Right cardiac atrium (tissue), 5 donors: ENCODE results near the gene TLDC2. TPM values are rescaled to one million over a fixed set of nuclear protein-coding genes. Genes with fewer than 3 reads are reported as not detected.
A peak's percentile ranks its signal among the peaks of the same experiment; 100 is the strongest.

Source experiments
- ATAC-seq, 2 donors: fragments of 200-7000 bp; cut with Tn5 transposase; one replicate each; pipeline versions ENCODE4 v1.8.0 to v1.9.1; 2020; ENCODE audit warnings: moderate library complexity in 2 of 2, mild to moderate bottlenecking in 1 of 2
- DNase-seq, 3 donors: peaks; one replicate each; pipeline ENCODE4 v3.0.0-alpha.2; 2020
- H3K27ac ChIP-seq: one replicate; pipeline ENCODE4 v1.5.1; 2013; ENCODE audit warnings: mild to moderate bottlenecking, low read length, control low read depth, moderate library complexity
- H3K27me3 ChIP-seq: one replicate; pipeline ENCODE4 v1.6.1; 2013; ENCODE audit not compliant: control insufficient read depth, insufficient read depth
- H3K4me1 ChIP-seq: one replicate; pipeline ENCODE4 v1.6.1; 2013; ENCODE audit warnings: low read length; ENCODE audit not compliant: control insufficient read depth, insufficient read depth
- H3K4me3 ChIP-seq: one replicate; pipeline ENCODE4 v1.5.1; 2013; ENCODE audit warnings: low read length, control low read depth
- H3K9me3 ChIP-seq: one replicate; pipeline ENCODE4 v1.6.1; 2013; ENCODE audit warnings: low read length; ENCODE audit not compliant: control insufficient read depth
- WGBS: extraction: QIAGEN DNeasy Blood & Tissue Kit; methylation state at CpG from one replicate; pipeline ENCODE4 v1.1.7; 2013; 5-methylcytosine and 5-hydroxymethylcytosine counted together
- intact Hi-C, 4 donors: fragments of 100-400 bp; cut with DNase I; formaldehyde crosslinking; loops; one replicate each; pipeline versions ENCODE4 v1.11.0 to v1.14.0; 2022 to 2023
- polyA plus RNA-seq: library from polyadenylated mRNA; stranded (reverse); fragments of 200-250 nt; gene quantifications from one replicate; pipeline ENCODE4 v1.2.3, GENCODE V29; 2013
- total RNA-seq, 4 donors: library from RNA; stranded (reverse); fragmentation: NEBNext Ultra II Directional; extraction: Animal tissue kit (Norgen Biotek cat#: 25700); gene quantifications; one replicate each; pipeline ENCODE4 v1.2.1, GENCODE V29; 2021
- donor health status: healthy with polysubstance abuse.
- donor health status: DM: no; HTN: yes; CAD: no.
- donor health status: DM: no; HTN: no; CAD: no.
- donor health status: DM: no; HTN: yes; CAD: no; lungs with severe emphysema.
- donor health status: DM: yes; HTN: yes; CAD: no.

Gene TLDC2
- total and polyA plus RNA-seq, 5 donors = 0.09 TPM; not detected in 4

GRCh38 chr20:36850759-36851158 lies 25.2 kb upstream of the TLDC2 start:
- peaks cover 28% of the 10 kb centered on the region for H3K4me1 ChIP-seq
- no peak overlapping the region for H3K27ac ChIP-seq
- H3K4me3 ChIP-seq = no peak overlapping the region
- ATAC-seq (no peak), DNase-seq (no peak)
- WGBS = 84% methylated on average over 6 of the region's 6 CpGs
- no peaks in the 10 kb centered on the region for H3K9me3 ChIP-seq
- intact Hi-C loops = no loop called here
- no peaks in the 10 kb centered on the region for H3K27me3 ChIP-seq

- ATAC-seq (no peak), DNase-seq (no peak)
- Histone ChIP-seq H3K4me3 (no peak overlapping the region), H3K9me3 (no peaks in the 10 kb centered on the region), H3K4me1 (peaks cover 35% of the 10 kb centered on the region), H3K27ac (peak overlapping the region; percentile 31), H3K27me3 (no peaks in the 10 kb centered on the region)
- intact Hi-C loops = no loop called here
- WGBS = 70% methylated on average over 2 of the region's 2 CpGs
These were observed 24.4 kb upstream of the TLDC2 start for GRCh38 chr20:36851490-36851889.

GRCh38 chr20:36852187-36852586 lies 23.8 kb upstream of the TLDC2 start:
- Histone ChIP-seq H3K4me1 (peaks cover 40% of the 10 kb centered on the region), H3K9me3 (no peaks in the 10 kb centered on the region), H3K27ac (peak overlapping the region; percentile 31), H3K27me3 (no peaks in the 10 kb centered on the region), H3K4me3 (no peak overlapping the region)
- ATAC-seq (peak; percentile 39 to 52), DNase-seq (peak; percentile 62 to 86 (median 86))
- 33% methylated on average over 12 of the region's 12 CpGs for WGBS
- intact Hi-C loops = no loop called here

- H3K27ac ChIP-seq = peak overlapping the region; percentile 43
- intact Hi-C loops = no loop called here
- peaks cover 37% of the 10 kb centered on the region for H3K4me1 ChIP-seq
- no peaks in the 10 kb centered on the region for H3K9me3 ChIP-seq
- DNase-seq (peak; percentile 56 to 80 (median 73)), ATAC-seq (peak; percentile 42 to 61)
- 64% methylated on average over 21 of the region's 21 CpGs for WGBS
- no peaks in the 10 kb centered on the region for H3K27me3 ChIP-seq
- H3K4me3 ChIP-seq = no peak overlapping the region
These were observed 21.3 kb upstream of the TLDC2 start for GRCh38 chr20:36854348-36855240.

DNA sequence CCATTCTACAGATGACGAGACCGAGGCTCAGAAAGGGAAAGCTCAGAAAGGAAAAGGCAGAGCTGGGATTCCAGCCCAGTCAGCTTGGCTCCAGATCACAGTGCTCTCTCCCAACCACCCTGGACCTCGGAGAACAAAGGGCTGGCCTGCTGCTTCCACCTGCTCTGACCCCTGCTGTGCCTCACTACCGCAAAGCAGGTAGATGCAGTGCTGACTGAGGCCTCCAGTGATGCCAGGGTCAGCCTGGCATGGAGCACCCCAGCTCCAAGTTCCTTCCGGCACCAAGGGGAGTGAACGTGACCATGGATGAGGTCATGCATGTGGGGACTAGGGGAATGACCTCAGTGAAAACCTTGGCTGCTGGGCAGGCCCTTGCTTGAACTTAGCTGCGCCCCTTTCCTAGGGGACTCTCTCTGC lies 20.7 kb upstream of the TLDC2 start:
- Histone ChIP-seq H3K27ac (peak overlapping the region; percentile 53), H3K9me3 (no peaks in the 10 kb centered on the region), H3K27me3 (no peaks in the 10 kb centered on the region), H3K4me1 (peaks cover 41% of the 10 kb centered on the region), H3K4me3 (no peak overlapping the region)
- DNase-seq (peak in 1 of 3 donors; percentile 66), ATAC-seq (peak; percentile 5 to 20)
- WGBS = 45% methylated on average over 7 of the region's 7 CpGs
- intact Hi-C loops = no loop called here

DNA sequence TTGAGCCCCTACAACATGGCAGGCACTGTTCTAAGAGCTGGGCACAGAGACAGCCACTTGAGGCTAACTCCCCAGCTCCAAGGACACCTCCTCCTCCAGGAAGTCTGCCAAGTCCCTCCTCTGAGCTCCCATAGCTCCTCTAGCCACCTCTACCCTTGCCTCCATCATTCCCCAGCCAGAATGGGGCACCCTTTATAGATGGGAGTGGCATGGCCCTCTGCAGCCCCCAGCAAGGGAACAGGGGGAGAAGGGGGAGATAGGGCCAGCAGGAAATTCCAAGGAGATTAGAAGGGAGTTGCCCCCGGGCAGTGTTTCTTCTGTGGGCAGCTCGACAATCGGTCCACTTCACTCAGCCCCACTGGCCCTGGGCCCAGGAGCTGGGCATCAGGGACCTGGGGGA lies 19.7 kb upstream of the TLDC2 start:
- intact Hi-C loops = no loop called here
- H3K27me3 ChIP-seq = no peaks in the 10 kb centered on the region
- 26% methylated on average over 3 of the region's 3 CpGs for WGBS
- H3K4me3 ChIP-seq = no peak overlapping the region
- ATAC-seq (peak; percentile 17 to 28), DNase-seq (peak in 1 of 3 donors; percentile 76)
- H3K4me1 ChIP-seq = peaks cover 42% of the 10 kb centered on the region
- peak overlapping the region; percentile 53 for H3K27ac ChIP-seq
- H3K9me3 ChIP-seq = no peaks in the 10 kb centered on the region

DNA sequence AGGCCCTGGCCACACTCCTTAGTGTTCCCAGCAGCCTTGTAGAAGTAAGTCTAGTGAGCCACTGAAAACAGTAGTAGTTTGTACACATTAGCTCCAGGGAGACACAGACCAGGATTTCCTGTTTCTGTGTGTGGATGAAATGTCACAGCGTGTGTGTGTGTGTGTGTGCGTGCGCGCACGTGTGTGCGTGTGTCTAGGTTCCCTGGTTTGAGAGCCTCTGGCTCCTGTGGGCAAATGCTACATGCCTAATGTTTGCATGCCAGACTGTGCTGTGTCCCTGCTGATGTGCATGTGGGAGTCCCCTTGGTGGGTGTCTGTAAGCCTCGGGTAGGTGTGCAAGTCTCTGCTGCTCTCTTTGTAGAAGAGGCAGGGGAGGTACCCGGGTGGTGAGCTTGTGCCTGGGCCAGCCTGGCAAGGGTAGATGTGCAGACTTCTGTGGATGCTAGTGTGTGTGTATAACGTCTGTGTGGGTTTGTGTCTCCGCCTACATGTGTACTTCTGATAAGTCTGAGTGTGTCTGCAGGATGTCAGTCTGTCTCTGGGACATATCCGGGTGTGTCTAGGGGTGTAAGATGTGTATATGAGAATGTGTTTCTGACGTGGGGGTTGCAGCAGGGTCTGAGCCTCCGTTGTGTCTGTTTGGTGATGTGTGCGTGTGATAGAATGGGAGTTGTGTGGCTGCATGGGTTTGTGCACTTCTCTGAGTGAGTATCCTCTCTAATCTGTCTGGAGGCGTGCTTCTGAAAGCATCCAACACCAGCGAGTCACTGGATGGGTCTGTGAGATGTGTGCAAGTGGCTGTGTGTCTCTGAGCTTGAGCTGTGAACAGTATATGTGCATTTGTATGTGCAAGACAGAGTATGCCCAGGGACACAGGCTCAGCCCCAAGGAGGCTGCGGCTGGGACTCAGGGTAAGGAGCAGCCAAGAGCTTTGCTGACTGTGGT lies 19.0 kb upstream of the TLDC2 start:
- peak overlapping the region; percentile 53 for H3K27ac ChIP-seq
- H3K4me1 ChIP-seq = peaks cover 42% of the 10 kb centered on the region
- H3K4me3 ChIP-seq = no peak overlapping the region
- DNase-seq (peak in 2 of 3 donors; percentile 77), ATAC-seq (peak; percentile 3 to 22)
- 36% methylated on average over 17 of the region's 17 CpGs for WGBS
- intact Hi-C loops = no loop called here
- H3K27me3 ChIP-seq = no peaks in the 10 kb centered on the region
- H3K9me3 ChIP-seq = no peaks in the 10 kb centered on the region

DNA sequence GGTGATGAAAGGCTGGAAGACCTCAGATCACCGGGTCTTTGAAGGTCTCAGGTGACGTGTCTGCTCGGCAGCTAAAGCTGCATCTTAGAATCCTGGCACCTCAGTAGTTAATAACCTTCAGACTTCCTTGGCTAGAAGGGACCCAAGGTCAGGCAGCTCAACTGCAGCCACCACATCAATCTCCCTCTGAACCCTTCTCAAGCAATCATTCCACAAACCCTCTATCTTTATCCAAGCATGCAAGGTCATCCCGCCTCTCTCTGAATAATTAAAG lies 16.7 kb upstream of the TLDC2 start:
- no peak for ATAC-seq
- WGBS = 59% methylated on average over 4 of the region's 4 CpGs

GRCh38 chr20:36859700-36860330 lies 16.1 kb upstream of the TLDC2 start:
- Histone ChIP-seq H3K4me3 (no peak overlapping the region), H3K27me3 (no peaks in the 10 kb centered on the region), H3K4me1 (peaks cover 30% of the 10 kb centered on the region), H3K9me3 (no peaks in the 10 kb centered on the region), H3K27ac (peak overlapping the region; percentile 66)
- WGBS = 49% methylated on average over 6 of the region's 6 CpGs
- no peak for ATAC-seq
- intact Hi-C loops = loop anchor here in 2 of 4 donors (5.0 to 10.0 kb wide), 2 partner anchors 43 to 45 kb away; no protein-coding TSS in a partner anchor
- DNase-seq = no peak

More for the DNA sequence above, 16.7 kb upstream of the TLDC2 start:
- H3K27me3 ChIP-seq = no peaks in the 10 kb centered on the region
- peaks cover 36% of the 10 kb centered on the region for H3K4me1 ChIP-seq
- H3K9me3 ChIP-seq = no peaks in the 10 kb centered on the region
- H3K4me3 ChIP-seq = no peak overlapping the region
- DNase-seq = no peak
- H3K27ac ChIP-seq = peak overlapping the region; percentile 66
- intact Hi-C loops = no loop called here

GRCh38 chr20:36860339-36860738 lies 15.6 kb upstream of the TLDC2 start:
- no peaks in the 10 kb centered on the region for H3K9me3 ChIP-seq
- no peak overlapping the region for H3K4me3 ChIP-seq
- ATAC-seq (no peak), DNase-seq (no peak)
- peaks cover 26% of the 10 kb centered on the region for H3K4me1 ChIP-seq
- peak overlapping the region; percentile 19 for H3K27ac ChIP-seq
- H3K27me3 ChIP-seq = no peaks in the 10 kb centered on the region
- WGBS = 53% methylated on average over 5 of the region's 5 CpGs
- intact Hi-C loops = loop anchor here in 2 of 4 donors (5.0 to 10.0 kb wide), 2 partner anchors 43 to 46 kb away; no protein-coding TSS in a partner anchor
